GM12801 (cell line): ENCODE data around the gene RXFP1.

Experiments used
- TF ChIP-seq, protein P1 (sequence below): IDR thresholded peaks from one replicate; pipeline ENCODE4 v1.5.1; 2011; ENCODE audit warnings: control low read depth; ENCODE audit not compliant: insufficient read length; ENCODE audit errors: extremely low read depth

RXFP1 gene

DNA sequence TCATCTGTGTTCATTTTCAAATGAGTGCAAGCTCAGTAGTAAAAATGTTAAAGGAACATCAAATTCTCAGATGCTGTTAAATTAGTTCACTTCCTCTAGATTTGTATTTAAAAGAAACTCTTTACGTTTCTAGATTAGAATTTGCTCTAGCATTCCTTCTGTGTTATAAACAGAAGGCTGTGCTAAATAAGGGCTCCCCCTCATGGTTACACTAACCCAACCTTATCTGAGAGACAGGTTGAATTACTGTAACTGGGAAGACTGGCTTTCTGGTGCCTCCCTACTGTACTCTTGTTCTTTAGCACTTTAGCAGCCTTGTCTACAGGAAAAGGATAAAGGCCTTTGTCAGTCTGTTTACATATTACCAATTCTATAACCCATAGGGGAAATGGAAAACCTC lies 56.8 kb downstream of the RXFP1 start:
- TF ChIP-seq, protein P1, sequence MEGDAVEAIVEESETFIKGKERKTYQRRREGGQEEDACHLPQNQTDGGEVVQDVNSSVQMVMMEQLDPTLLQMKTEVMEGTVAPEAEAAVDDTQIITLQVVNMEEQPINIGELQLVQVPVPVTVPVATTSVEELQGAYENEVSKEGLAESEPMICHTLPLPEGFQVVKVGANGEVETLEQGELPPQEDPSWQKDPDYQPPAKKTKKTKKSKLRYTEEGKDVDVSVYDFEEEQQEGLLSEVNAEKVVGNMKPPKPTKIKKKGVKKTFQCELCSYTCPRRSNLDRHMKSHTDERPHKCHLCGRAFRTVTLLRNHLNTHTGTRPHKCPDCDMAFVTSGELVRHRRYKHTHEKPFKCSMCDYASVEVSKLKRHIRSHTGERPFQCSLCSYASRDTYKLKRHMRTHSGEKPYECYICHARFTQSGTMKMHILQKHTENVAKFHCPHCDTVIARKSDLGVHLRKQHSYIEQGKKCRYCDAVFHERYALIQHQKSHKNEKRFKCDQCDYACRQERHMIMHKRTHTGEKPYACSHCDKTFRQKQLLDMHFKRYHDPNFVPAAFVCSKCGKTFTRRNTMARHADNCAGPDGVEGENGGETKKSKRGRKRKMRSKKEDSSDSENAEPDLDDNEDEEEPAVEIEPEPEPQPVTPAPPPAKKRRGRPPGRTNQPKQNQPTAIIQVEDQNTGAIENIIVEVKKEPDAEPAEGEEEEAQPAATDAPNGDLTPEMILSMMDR = no peak

DNA sequence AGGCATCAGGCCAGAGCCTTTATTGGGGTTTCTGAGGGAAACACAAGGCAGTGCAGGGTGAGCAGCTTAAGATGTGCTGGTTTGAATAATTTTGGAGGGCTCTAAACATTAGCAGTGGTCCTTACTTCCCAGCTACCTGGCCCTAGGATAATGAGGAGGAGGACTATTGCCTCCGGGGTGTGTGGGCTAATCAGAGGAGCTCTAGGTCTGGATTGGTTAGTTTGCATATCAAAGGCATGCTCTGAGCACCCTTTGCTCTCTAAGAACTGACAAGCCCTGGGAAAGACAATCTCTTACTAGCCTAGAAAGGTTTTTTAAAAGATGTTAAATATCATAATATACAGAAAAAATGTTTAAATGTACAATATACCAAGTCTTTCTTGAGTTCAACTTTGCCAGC lies 58.4 kb downstream of the RXFP1 start:
- TF ChIP-seq, protein P1 = no peak

DNA sequence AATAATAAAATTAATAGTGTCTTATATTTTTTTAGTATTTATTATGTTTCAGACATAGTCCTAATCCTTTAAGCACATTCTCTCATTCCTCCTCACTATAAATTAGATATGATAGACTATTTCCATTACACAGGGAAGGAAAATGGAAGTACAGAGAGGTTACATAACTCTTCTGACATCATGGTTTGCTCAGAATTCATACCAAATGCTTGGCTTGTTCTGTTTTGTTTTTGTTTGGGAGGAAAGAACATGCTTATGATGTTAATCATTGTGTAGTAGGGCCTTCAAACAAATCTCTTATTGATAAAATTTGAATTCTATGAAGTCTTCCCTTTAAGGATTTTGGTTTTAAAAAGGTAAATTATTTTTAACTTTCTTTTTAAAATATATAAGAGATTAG lies 59.5 kb downstream of the RXFP1 start:
- TF ChIP-seq, protein P1 = no peak

DNA sequence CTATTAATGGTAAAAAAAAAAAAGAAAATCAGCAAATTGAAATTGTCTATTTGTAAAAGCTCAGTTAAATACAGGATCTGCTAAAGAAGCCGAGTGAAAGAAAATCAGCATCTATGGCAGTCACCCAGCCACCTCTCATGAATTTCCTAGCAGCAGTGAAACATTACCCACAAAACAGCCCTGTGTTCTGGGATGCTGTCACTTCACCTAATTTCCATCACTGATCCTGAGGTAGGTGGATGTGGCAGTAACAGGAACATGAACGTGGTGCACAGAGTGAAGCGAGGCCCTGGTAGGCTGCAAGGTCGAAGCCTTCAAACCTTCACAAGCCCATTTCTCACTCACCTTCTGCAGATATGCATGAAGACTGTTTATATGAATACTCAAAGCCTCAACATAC lies 65.2 kb downstream of the RXFP1 start:
- TF ChIP-seq, protein P1 = no peak

DNA sequence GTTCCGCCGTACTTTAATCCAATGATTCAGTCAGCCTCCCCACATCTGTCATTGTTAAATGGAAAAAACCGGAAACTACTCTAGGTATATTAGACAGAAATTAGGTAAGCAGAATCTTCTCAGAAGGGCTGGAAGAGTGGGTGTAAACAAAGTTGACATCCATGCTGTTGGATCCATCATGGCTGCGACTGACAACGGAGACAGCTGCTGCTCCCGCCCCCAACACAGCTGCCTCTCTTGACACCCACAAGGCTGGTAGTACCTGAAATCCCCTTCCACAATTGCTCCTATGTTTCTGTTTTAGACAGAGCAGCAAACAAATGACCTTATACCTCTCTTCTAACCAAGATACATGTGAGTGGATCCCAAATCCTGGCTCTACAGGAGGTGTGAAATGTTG lies 66.6 kb downstream of the RXFP1 start:
- TF ChIP-seq, protein P1 = no peak

DNA sequence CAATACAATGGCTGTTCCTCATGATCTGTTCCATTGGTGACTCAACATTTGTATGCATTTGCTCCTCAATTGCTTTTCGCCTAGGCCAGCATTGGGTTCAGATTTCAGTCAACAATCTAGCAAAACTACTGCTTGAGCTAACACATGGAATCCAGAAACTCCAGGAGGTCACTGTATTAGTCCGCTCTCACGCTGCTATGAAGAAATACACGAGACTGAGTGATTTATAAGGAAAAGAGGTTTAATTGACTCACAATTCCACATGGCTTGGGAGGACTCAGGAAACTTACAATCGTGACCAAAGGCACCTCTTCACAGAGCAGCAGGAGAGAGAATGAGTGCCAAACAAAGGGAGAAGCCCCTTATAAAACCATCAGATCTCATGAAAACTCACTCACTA lies 67.1 kb downstream of the RXFP1 start:
- TF ChIP-seq, protein P1 = no peak

DNA sequence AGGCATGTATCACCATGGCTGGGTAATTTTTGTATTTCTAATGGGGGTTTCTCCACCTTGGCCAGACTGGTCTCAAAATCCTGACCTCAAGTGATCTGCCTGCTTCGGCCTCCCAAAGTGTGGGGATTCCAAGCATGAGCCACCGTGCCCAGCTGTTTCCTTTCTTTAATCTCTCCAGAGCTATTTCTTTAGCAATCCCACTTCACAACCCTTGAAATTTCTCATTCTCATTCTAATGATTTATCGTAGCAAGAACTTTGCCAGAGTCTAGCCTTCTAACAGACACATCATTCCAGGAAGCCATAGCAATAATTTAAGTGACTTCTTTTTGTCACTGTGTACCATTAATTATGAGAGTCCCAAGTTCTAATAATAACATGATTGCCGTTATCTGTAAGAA lies 68.6 kb downstream of the RXFP1 start:
- TF ChIP-seq, protein P1 = no peak

DNA sequence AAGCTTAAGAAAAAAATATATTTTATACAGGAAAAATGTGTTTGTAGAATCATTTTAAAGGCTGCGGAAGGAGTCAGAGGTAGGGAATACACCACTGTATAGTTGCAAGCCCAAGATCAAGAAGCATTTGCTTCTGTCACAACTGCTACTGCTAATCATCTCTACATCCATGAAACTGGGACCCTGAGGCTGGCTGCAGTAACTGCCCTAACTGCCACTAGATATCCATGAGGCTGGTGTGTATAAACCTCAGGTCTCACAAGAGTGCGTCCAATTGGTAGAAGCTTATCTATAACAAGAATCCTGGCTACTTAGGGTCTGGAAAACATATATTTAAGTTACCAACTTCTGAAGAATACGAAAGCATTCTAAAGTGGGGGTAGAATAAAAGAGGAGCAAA lies 69.1 kb downstream of the RXFP1 start:
- TF ChIP-seq, protein P1 = no peak
